Endothelial cell (in vitro differentiated cells): ENCODE results near the gene FUT7. TPM values are rescaled to one million over a fixed set of nuclear protein-coding genes. Genes with fewer than 3 reads are reported as not detected.
A peak's percentile ranks its signal among the peaks of the same experiment; 100 is the strongest.

Experiments
- DNase-seq: peaks from one replicate; pipeline ENCODE4 v3.0.0; 2021; ENCODE audit warnings: low spot score
- H3K27ac Mint-ChIP-seq: one replicate; pipeline ENCODE4 v1.8.0; 2021; ENCODE audit warnings: mixed read lengths, inconsistent platforms; ENCODE audit not compliant: unreplicated experiment
- H3K27me3 Mint-ChIP-seq: one replicate; pipeline ENCODE4 v1.8.0; 2021; ENCODE audit warnings: mild to moderate bottlenecking, moderate library complexity, mixed read lengths, inconsistent platforms; ENCODE audit not compliant: unreplicated experiment
- H3K36me3 Mint-ChIP-seq: one replicate; pipeline ENCODE4 v1.8.0; 2021; ENCODE audit warnings: mild to moderate bottlenecking, low read depth, mixed read lengths, inconsistent platforms; ENCODE audit not compliant: unreplicated experiment
- H3K4me1 Mint-ChIP-seq: one replicate; pipeline ENCODE4 v1.8.0; 2021; ENCODE audit warnings: mild to moderate bottlenecking, mixed read lengths, inconsistent platforms; ENCODE audit not compliant: unreplicated experiment
- H3K4me3 Mint-ChIP-seq: one replicate; pipeline ENCODE4 v1.8.0; 2021; ENCODE audit warnings: mild to moderate bottlenecking, mixed read lengths, inconsistent platforms; ENCODE audit not compliant: unreplicated experiment
- H3K9me3 Mint-ChIP-seq: one replicate; pipeline ENCODE4 v1.8.0; 2021; ENCODE audit warnings: mixed read lengths, inconsistent platforms; ENCODE audit not compliant: unreplicated experiment
- total RNA-seq: library from RNA; stranded (reverse); fragmentation: NEBNext Ultra II Directional; extraction: Animal tissue kit (Norgen Biotek cat#: 25700); gene quantifications from one replicate; pipeline ENCODE4 v1.2.1, GENCODE V29; 2021; ENCODE audit not compliant: unreplicated experiment
- TF ChIP-seq, protein P1 (sequence below): fragments of 200-600 bp; sonication (generic); IDR thresholded peaks from one replicate; pipeline ENCODE4 v1.5.0; 2021; ENCODE audit warnings: antibody characterized with exemption; ENCODE audit not compliant: unreplicated experiment

The FUT7 gene
- total RNA-seq, 1 donor from 2014 or later, result not detected

DNA sequence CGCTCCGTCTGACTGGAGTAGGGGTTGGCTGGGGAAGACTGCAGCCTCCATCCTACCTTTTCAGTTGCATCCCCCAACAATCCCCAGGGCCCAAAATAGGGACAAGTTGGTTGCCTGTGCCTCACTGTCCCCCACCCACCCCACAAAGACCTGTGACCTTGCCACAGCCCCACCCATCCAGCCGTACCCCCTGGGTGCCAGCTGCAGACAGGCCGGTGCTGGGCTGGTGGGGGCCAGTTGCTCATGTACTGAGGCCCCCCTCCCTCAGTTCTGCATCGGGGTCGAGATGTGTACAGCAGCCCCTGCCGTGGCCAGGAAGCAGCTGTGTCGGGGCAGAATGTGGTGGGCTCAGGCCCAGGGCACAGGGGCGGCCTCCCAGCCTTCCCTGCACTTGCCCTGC is 48.7 kb downstream of the FUT7 start:
- H3K4me3 Mint-ChIP-seq, result no peak overlapping the region
- H3K4me1 Mint-ChIP-seq, result peaks cover 2% of the 10 kb centered on the region
- H3K36me3 Mint-ChIP-seq, result peaks cover 9% of the 10 kb centered on the region
- TF ChIP-seq, protein P1, sequence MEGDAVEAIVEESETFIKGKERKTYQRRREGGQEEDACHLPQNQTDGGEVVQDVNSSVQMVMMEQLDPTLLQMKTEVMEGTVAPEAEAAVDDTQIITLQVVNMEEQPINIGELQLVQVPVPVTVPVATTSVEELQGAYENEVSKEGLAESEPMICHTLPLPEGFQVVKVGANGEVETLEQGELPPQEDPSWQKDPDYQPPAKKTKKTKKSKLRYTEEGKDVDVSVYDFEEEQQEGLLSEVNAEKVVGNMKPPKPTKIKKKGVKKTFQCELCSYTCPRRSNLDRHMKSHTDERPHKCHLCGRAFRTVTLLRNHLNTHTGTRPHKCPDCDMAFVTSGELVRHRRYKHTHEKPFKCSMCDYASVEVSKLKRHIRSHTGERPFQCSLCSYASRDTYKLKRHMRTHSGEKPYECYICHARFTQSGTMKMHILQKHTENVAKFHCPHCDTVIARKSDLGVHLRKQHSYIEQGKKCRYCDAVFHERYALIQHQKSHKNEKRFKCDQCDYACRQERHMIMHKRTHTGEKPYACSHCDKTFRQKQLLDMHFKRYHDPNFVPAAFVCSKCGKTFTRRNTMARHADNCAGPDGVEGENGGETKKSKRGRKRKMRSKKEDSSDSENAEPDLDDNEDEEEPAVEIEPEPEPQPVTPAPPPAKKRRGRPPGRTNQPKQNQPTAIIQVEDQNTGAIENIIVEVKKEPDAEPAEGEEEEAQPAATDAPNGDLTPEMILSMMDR, result no peak
- peaks cover 14% of the 10 kb centered on the region for H3K27me3 Mint-ChIP-seq
- no peak for DNase-seq
- no peak overlapping the region for H3K27ac Mint-ChIP-seq
- H3K9me3 Mint-ChIP-seq, result no peaks in the 10 kb centered on the region

DNA sequence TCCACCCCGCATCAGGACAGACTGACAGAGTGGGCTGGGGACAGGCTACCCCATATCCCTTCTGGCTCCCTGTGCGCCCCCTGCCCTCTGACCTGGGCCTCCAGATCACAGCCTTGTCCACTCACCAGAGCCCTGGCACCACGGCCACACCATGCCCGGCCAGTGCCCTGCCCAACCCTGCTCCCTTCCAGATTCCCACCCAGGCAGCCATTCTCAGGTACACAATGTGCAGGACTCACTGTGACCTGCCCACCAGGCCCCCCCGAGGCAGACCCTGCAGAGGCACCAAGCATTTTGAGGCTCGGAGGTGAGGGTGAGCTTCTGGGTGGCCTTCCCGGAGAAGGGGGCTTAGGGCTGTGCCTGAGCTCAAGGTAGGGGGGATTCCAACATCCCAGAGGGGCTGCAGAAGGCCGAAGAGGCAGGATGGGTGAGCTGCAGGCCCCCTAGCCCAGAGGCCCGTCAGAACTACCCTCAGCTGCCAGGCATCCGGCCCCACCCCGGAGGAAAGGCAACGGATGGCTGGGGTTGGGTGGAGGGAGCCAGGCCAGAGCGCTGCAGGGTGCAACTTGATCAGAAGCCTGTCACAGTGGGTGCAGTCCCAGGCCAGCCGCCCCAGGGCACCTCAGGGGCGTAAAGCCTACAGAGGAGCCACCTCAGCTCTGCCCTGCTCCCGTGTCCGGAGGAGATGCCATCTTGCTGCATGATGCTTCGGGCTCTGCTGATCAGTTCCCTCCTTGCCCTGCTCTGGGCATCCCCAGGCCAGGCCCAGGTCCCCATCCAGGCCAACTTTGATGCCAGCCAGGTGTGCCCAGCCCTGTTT is 49.4 kb downstream of the FUT7 start, which contains the start of gene LCNL1:
LCNL1 (plus strand) TSS at position 762 of the 820 bp plus-strand sequence. CDS start 594 bp downstream, outside the sequence.
- peak within 1 kb of the TSS; percentile 52 for H3K4me3 Mint-ChIP-seq
- peaks cover 9% of the 10 kb centered on the region for H3K36me3 Mint-ChIP-seq
- no peaks in the 10 kb centered on the region for H3K9me3 Mint-ChIP-seq
- H3K4me1 Mint-ChIP-seq, result peaks cover 2% of the 10 kb centered on the region
- DNase-seq, result no peak
- H3K27me3 Mint-ChIP-seq, result peaks cover 14% of the 10 kb centered on the region
- TF ChIP-seq, protein P1, result no peak
- no peak within 1 kb of the TSS for H3K27ac Mint-ChIP-seq

DNA sequence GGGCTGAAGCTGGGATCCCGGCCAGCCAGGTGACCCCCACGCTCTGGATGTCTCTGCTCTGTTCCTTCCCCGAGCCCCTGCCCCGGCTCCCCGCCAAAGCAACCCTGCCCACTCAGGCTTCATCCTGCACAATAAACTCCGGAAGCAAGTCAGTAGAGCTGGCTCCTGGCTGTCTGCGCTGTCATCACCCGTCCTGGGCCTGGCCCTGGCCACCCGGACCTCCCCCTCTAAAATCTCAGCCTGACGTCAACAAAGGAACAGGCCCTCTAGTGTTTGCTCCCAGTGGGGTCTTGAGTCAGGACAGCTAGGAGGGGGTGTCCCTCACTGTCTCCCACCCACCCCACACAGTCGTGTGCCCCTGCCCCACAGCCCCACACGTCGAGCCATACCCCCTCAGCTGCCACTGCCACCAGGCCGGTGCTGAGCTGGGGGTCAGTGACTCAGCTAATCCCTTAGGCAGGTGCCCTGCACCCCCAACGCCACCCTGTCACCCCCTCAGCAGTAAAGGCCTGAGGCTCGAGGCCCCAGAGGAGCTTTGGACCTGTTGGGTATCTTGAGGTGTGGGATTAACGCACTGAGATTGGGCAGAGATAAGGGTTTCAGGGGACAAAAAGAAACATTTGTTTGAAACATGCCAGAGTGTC is 50.2 kb downstream of the FUT7 start:
- peaks cover 9% of the 10 kb centered on the region for H3K36me3 Mint-ChIP-seq
- no peak overlapping the region for H3K27ac Mint-ChIP-seq
- TF ChIP-seq, protein P1, result no peak
- DNase-seq, result no peak
- H3K27me3 Mint-ChIP-seq, result peaks cover 15% of the 10 kb centered on the region
- no peak overlapping the region for H3K4me3 Mint-ChIP-seq
- H3K4me1 Mint-ChIP-seq, result peaks cover 2% of the 10 kb centered on the region
- no peaks in the 10 kb centered on the region for H3K9me3 Mint-ChIP-seq

DNA sequence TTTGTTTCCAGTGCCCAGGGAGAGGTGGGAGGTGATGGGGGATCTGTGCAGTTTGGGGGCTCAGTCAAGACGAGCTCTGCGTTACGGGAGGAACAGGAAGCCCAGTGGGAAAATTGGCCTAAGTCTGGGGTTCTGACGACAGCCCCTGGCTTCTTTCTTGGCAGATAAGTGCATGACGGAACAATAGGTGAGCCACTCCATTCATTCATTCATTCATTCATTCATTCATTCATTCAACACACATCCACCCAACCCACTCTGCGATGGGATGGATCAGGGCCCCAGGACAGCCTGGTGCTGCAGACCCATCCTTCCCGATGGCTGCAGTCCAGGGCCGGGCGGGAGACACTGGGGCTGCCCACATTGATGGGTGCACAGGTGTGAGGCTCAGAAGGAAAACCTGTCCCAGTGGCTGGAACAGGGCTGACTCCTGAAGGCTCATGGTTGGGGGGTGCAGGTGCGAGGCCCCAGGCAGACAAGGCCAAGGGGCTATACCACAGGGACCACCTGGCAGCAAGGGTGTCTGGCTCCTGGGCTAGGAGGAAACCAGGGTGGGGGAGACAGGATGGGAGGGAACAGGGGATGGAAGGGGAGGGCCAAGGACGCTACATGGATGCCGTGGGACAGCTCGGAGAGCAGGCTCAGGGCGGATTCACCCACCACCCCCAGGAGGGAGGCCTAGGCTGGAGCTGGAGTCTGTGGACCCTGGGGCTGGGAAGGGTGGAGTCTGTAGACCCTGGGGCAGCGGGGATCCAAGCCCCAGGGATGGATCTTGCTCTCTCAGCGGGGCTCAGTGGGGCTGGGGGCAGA is 51.0 kb downstream of the FUT7 start:
- Mint-ChIP-seq H3K27me3 (peaks cover 11% of the 10 kb centered on the region), H3K9me3 (no peaks in the 10 kb centered on the region), H3K4me3 (no peak overlapping the region), H3K4me1 (peaks cover 2% of the 10 kb centered on the region), H3K27ac (no peak overlapping the region), H3K36me3 (peaks cover 9% of the 10 kb centered on the region)
- TF ChIP-seq, protein P1, result no peak
- DNase-seq, result no peak

Other genes with a start within 250 kb of the FUT7 start
- gene TMEM141, start 240.7 kb downstream of the FUT7 start, total RNA-seq, result 73.0 TPM
- gene CCDC183, start 235.8 kb downstream of the FUT7 start, total RNA-seq, result 1.2 TPM
- gene RABL6, start 224.1 kb downstream of the FUT7 start, total RNA-seq, result 88.4 TPM
- gene AJM1, start 189.6 kb downstream of the FUT7 start, total RNA-seq, result 0.80 TPM
- 134 TPM for gene PHPT1, start 182.7 kb downstream of the FUT7 start, total RNA-seq
- 10.0 TPM for gene MAMDC4, start 179.7 kb downstream of the FUT7 start, total RNA-seq
- gene EDF1, start 165.8 kb downstream of the FUT7 start, total RNA-seq, result 286 TPM
- 21.7 TPM for gene TRAF2, start 145.6 kb downstream of the FUT7 start, total RNA-seq
- gene FBXW5, start 87.3 kb downstream of the FUT7 start, total RNA-seq, result 100.0 TPM
- gene C8G, start 86.8 kb downstream of the FUT7 start, total RNA-seq, result 1.1 TPM
- gene LCN12, start 79.8 kb downstream of the FUT7 start, total RNA-seq, result 1.5 TPM
- gene PTGDS, start 54.6 kb downstream of the FUT7 start, total RNA-seq, result not detected
- not detected for gene LCNL1, start 49.1 kb downstream of the FUT7 start, total RNA-seq
- 8.3 TPM for gene PAXX, start 39.7 kb downstream of the FUT7 start, total RNA-seq
- gene CLIC3, start 35.5 kb downstream of the FUT7 start, total RNA-seq, result not detected
- 2.1 TPM for gene ABCA2, start 3.9 kb downstream of the FUT7 start, total RNA-seq
- gene NPDC1, start 14.1 kb upstream of the FUT7 start, total RNA-seq, result 116 TPM
- gene ENTPD2, start 22.0 kb upstream of the FUT7 start, total RNA-seq, result 55.6 TPM
- gene SAPCD2, start 38.5 kb upstream of the FUT7 start, total RNA-seq, result 1.0 TPM
- 3.2 TPM for gene UAP1L1, start 45.4 kb upstream of the FUT7 start, total RNA-seq
- gene MAN1B1, start 54.9 kb upstream of the FUT7 start, total RNA-seq, result 70.4 TPM
- gene DPP7, start 82.6 kb upstream of the FUT7 start, total RNA-seq, result 6.1 TPM
- gene GRIN1, start 107.1 kb upstream of the FUT7 start, total RNA-seq, result not detected
- not detected for gene LRRC26, start 138.0 kb upstream of the FUT7 start, total RNA-seq
- gene TMEM210, start 140.0 kb upstream of the FUT7 start, total RNA-seq, result not detected
- gene ANAPC2, start 156.5 kb upstream of the FUT7 start, total RNA-seq, result 76.8 TPM
- 53.8 TPM for gene SSNA1, start 156.6 kb upstream of the FUT7 start, total RNA-seq
- 8.2 TPM for gene TPRN, start 168.7 kb upstream of the FUT7 start, total RNA-seq
- 27.4 TPM for gene TMEM203, start 173.6 kb upstream of the FUT7 start, total RNA-seq
- 22.5 TPM for gene NDOR1, start 173.6 kb upstream of the FUT7 start, total RNA-seq
- 1.1 TPM for gene RNF208, start 190.2 kb upstream of the FUT7 start, total RNA-seq
- 1.4 TPM for gene CYSRT1, start 193.1 kb upstream of the FUT7 start, total RNA-seq
- gene RNF224, start 195.4 kb upstream of the FUT7 start, total RNA-seq, result not detected
- gene SLC34A3, start 198.8 kb upstream of the FUT7 start, total RNA-seq, result not detected
- 134 TPM for gene TUBB4B, start 209.2 kb upstream of the FUT7 start, total RNA-seq
- not detected for gene STPG3, start 219.2 kb upstream of the FUT7 start, total RNA-seq
- gene NELFB, start 223.2 kb upstream of the FUT7 start, total RNA-seq, result 65.6 TPM
- 37.7 TPM for gene TOR4A, start 245.6 kb upstream of the FUT7 start, total RNA-seq